Calu3 (cell line): ENCODE measurements around the gene STAT5B. TPM values are rescaled to one million over a fixed set of nuclear protein-coding genes. Genes with fewer than 3 reads are reported as not detected.

ENCODE experiments used
- BruUV-seq: library from RNA; stranded (reverse); fragments of 400-500 nt; replicated peaks from 2 replicates; lab custom pipeline; 2021; lab: Mats Ljungman, UMichigan
- CTCF ChIA-PET: fragments of 300-600 bp; sonication (Branson Sonifier 250); formaldehyde crosslinking; loops from one replicate; lab custom pipeline; 2022; ENCODE audit warnings: antibody characterized with exemption; lab: Charles Lee
- DNase-seq: peaks from one replicate; pipeline ENCODE4 v3.0.0; 2022
- H3K27ac Mint-ChIP-seq: one replicate; pipeline ENCODE4 v1.8.0; 2022; ENCODE audit warnings: mixed read lengths; ENCODE audit not compliant: unreplicated experiment
- H3K27me3 Mint-ChIP-seq: one replicate; pipeline ENCODE4 v1.8.0; 2022; ENCODE audit warnings: mixed read lengths; ENCODE audit not compliant: unreplicated experiment
- H3K36me3 Mint-ChIP-seq: one replicate; pipeline ENCODE4 v1.8.0; 2022; ENCODE audit warnings: mild to moderate bottlenecking, moderate library complexity, mixed read lengths; ENCODE audit not compliant: insufficient read depth, unreplicated experiment
- H3K4me1 Mint-ChIP-seq: one replicate; pipeline ENCODE4 v1.8.0; 2022; ENCODE audit warnings: mild to moderate bottlenecking, low read depth, mixed read lengths; ENCODE audit not compliant: unreplicated experiment
- H3K4me3 Mint-ChIP-seq: one replicate; pipeline ENCODE4 v1.8.0; 2022; ENCODE audit warnings: mild to moderate bottlenecking, low read depth, moderate library complexity, mixed read lengths; ENCODE audit not compliant: unreplicated experiment
- H3K9me3 Mint-ChIP-seq: one replicate; pipeline ENCODE4 v1.8.0; 2022; ENCODE audit warnings: low read depth, mixed read lengths; ENCODE audit not compliant: unreplicated experiment
- intact Hi-C: fragments of 100-400 bp; cut with micrococcal nuclease; formaldehyde crosslinking; loops from one replicate; pipeline ENCODE4 v1.10.0; 2022; ENCODE audit not compliant: unreplicated experiment
- total RNA-seq: library from RNA; stranded (reverse); gene quantifications from 2 replicates; pipeline ENCODE4 v1.2.3, GENCODE V29; 2022
- TF ChIP-seq, protein P1 (sequence below): fragments of 200-600 bp; IDR thresholded peaks from one replicate; pipeline ENCODE4 v1.8.0; 2022; ENCODE audit warnings: antibody characterized with exemption; ENCODE audit not compliant: unreplicated experiment

Gene STAT5B
- total RNA-seq, 1 experiment from 2014 or later = 45.8 TPM

DNA sequence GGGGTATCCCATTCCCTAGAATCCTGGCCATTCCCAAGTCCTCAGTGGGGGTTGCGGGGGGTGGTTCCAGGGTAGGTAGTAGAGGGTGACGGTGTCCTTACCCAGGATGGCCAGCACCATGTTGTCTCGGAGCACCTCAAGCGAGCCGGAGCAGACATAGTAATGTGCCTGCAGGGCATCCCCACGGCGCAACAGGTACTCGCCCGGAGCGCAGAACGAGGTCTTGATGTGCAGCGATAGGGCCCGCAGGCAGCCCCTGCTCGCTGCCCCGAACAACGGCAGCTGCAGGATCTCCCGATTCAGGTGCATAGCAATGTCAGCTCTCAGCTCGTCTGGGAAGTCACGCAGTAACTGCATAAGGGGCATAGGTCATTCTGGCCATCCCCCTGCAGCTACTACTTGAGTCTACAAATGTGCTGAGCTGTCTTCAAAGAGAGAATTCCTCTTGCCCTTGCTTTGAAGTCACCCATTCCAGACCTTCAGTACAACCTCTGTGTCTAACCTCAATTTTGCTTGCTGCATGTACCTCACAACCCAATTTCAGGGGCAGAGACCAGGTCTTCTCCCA is 109.9 kb downstream of the STAT5B start:
- DNase-seq = no peak
- Mint-ChIP-seq H3K4me3 (no peak overlapping the region), H3K27ac (no peak overlapping the region), H3K27me3 (peaks cover 47% of the 10 kb centered on the region), H3K36me3 (no peaks in the 10 kb centered on the region), H3K9me3 (no peaks in the 10 kb centered on the region), H3K4me1 (no peaks in the 10 kb centered on the region)
- CTCF ChIA-PET = no interaction called here
- intact Hi-C loops = no loop called here
- BruUV-seq = no TSS peak
- TF ChIP-seq, protein P1, sequence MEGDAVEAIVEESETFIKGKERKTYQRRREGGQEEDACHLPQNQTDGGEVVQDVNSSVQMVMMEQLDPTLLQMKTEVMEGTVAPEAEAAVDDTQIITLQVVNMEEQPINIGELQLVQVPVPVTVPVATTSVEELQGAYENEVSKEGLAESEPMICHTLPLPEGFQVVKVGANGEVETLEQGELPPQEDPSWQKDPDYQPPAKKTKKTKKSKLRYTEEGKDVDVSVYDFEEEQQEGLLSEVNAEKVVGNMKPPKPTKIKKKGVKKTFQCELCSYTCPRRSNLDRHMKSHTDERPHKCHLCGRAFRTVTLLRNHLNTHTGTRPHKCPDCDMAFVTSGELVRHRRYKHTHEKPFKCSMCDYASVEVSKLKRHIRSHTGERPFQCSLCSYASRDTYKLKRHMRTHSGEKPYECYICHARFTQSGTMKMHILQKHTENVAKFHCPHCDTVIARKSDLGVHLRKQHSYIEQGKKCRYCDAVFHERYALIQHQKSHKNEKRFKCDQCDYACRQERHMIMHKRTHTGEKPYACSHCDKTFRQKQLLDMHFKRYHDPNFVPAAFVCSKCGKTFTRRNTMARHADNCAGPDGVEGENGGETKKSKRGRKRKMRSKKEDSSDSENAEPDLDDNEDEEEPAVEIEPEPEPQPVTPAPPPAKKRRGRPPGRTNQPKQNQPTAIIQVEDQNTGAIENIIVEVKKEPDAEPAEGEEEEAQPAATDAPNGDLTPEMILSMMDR = no peak

DNA sequence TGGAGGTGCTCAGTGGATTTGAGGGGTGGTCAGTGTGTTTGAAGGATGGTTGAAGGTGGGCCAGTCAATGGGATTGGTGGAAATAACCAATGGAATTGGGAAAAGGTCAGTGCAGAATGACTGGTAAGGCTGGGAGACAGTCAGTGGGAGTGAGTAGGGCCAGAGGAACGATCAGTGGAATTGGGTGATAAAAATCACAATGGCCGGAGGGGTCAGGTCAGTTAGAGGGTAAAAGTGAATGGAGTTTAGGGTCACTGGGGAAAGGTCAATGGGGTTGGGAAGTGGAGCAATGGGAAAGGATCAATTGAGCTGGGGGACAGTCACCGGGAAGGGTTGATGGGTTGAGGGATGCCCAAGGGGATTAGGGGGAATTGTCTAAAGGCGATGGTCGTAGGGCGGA is 110.4 kb downstream of the STAT5B start:
- no TSS peak for BruUV-seq

DNA sequence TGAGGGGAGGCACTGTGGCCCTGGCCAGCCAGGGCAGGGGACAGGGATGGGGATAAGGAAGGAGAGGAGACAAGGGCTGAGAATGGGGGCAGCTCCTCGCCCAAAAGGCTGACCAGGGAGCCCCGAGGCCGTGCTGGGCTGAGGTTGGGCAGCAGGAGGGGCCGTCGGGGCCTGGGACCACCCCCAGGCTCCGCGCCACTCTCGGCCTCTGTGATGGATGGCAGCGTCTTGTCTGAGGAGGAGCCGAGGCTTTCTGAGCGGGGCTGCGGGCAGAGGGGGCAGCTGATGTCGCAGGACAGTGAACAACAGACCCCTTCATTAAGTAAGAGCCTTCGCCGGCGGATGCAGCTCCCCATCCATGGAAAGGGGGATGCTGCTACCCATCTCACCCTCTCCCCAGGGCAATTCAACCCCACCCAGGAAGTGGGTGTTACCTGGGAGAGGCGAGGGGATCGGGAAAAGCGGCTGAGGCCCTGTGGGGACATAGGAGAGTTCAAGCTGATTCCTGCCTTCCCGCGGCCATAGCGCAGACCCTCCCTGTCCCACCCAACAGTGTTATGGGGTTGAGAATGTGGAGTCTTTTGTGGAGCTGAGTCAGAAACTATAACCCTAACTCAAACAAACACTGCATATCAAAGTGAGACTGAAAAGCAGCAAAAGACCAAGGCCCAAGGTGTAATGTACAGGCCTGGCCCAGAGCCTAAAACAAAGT is 112.3 kb downstream of the STAT5B start:
- Mint-ChIP-seq H3K36me3 (no peaks in the 10 kb centered on the region), H3K27ac (no peak overlapping the region), H3K9me3 (no peaks in the 10 kb centered on the region), H3K4me3 (no peak overlapping the region), H3K27me3 (peaks cover 34% of the 10 kb centered on the region), H3K4me1 (no peaks in the 10 kb centered on the region)
- CTCF ChIA-PET = interaction anchor here (0.9 kb wide), 1 partner anchor 10 kb away, joined by 3 read pairs; no protein-coding TSS in a partner anchor
- DNase-seq = no peak
- TF ChIP-seq, protein P1 = no peak
- intact Hi-C loops = no loop called here
- no TSS peak for BruUV-seq

More for the DNA sequence above, 110.4 kb downstream of the STAT5B start:
- CTCF ChIA-PET = no interaction called here
- intact Hi-C loops = no loop called here
- no peak overlapping the region for H3K4me3 Mint-ChIP-seq
- H3K27me3 Mint-ChIP-seq = peaks cover 41% of the 10 kb centered on the region
- no peaks in the 10 kb centered on the region for H3K36me3 Mint-ChIP-seq
- TF ChIP-seq, protein P1 = no peak
- DNase-seq = no peak
- H3K9me3 Mint-ChIP-seq = no peaks in the 10 kb centered on the region
- no peaks in the 10 kb centered on the region for H3K4me1 Mint-ChIP-seq
- H3K27ac Mint-ChIP-seq = no peak overlapping the region

DNA sequence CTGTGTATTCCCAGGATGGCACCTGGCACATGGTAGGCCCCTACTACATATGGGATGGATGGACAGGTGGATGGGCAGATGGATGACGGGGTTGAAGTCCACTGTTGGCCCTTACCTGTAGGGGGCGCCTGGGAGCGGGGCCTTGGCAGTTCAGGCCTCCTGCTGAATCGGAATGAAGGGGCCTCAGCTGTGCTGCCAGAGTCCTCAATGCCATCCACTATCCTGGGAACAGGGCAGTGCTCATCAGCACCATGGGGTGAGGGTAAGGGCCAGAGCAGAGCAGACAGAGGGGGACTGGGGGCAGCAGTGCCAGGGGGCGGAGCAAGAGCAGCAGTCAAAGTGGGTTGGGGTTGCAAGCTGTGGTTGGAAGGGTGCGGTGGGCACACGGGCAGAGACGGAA is 113.1 kb downstream of the STAT5B start:
- CTCF ChIA-PET = interaction anchor here (0.9 kb wide), 1 partner anchor 9 kb away, joined by 3 read pairs; no protein-coding TSS in a partner anchor
- intact Hi-C loops = no loop called here
- TF ChIP-seq, protein P1 = peak; percentile 69
- BruUV-seq = no TSS peak
- Mint-ChIP-seq H3K27ac (no peak overlapping the region), H3K4me3 (no peak overlapping the region), H3K4me1 (no peaks in the 10 kb centered on the region), H3K9me3 (no peaks in the 10 kb centered on the region), H3K36me3 (no peaks in the 10 kb centered on the region), H3K27me3 (peaks cover 30% of the 10 kb centered on the region)
- DNase-seq = peak; percentile 53
